Uterus (tissue), 2 donors: ENCODE measurements around the gene CD22.

Experiments
- CTCF ChIP-seq, 4 experiments: fragments of 200-600 bp in 2 of 4; fragments of 450-650 bp in 2 of 4; sonication (generic) in 2 of 4; IDR thresholded peaks; one replicate each; pipeline ENCODE4 v1.5.1; 2016 to 2019; ENCODE audit warnings: antibody characterized with exemption in 4 of 4, mild to moderate bottlenecking in 2 of 4, moderate library complexity in 1 of 4
- POLR2A ChIP-seq, 2 donors: fragments of 450-650 bp; IDR thresholded peaks; one replicate each; pipeline ENCODE4 v1.6.1; 2016; ENCODE audit warnings: antibody characterized with exemption in 2 of 2, mild to moderate bottlenecking in 1 of 2, moderate library complexity in 1 of 2

GRCh38 chr19:35316560-35316959 is 12.4 kb upstream of the CD22 start:
- TF ChIP-seq CTCF (IDR thresholded peaks at IDR 0.05) (no peak), POLR2A (IDR thresholded peaks at IDR 0.05) (no peak)
